ENCODE results near the gene TPCN2.

DNA sequence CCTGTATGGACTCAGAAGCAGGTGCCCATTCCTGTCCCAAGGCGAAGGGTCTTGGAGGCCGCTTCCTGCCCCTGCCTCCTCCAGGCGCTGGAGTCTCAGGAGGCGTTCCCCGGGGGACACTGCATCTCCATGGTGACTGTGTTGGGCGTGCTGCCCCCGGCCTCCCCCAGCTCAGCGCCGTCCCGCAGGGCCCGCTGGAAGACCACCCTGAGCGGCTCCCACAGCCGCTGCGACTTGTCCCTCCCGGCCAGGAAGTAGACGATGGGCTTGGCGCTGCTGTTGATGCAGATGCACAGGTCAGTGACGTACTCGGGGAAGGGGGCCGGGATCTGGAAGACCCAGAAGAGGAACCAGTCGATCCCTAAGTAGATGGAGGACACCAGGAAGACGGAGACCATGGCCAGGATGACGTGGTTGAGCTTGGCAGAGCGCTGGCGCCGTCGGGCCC is 43.5 kb upstream of the TPCN2 start:
- TF ChIP-seq POLR2A (IDR thresholded peaks at IDR 0.05; ENCODE audit: low read depth, low read length) (no peak), POLR2AphosphoS5 (IDR thresholded peaks at IDR 0.05; ENCODE audit: low read depth, low read length) (no peak)
